ENCODE measurements around the gene TPRN. TPM values are rescaled to one million over a fixed set of nuclear protein-coding genes. Genes with fewer than 3 reads are reported as not detected.

Gene TPRN
- total RNA-seq, 4 donors from 2014 or later = 3.4 to 10.2 (median 6.3) TPM

DNA sequence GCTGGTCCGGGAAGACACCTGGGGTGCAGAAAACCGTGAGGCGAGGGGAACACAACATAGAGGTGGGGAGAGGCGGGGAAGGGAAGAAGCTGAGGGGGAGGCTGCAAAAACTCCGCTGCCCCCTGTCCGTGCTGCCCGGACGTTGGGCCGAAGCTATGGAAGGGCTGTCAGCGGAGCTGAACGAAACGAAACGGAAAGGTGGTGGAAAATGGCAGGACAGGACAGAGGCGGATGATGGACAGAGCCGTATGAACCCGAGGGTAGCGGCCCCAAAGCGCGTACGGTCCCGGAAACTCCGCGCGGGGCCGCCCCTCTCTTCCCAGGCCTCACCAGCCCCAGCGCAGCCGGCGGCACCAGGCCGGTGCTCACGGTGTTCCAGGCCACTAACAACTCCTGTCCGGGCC is 12.5 kb downstream of the TPRN start:
- no peak for DNase-seq
- Histone ChIP-seq H3K27ac (peak overlapping the region; percentile 85 to 98 (median 96)), H3K27me3 (no peaks in the 10 kb centered on the region), H3K4me3 (peak overlapping the region; percentile 68 to 100 (median 97)), H3K4me1 (peaks cover 39 to 44% of the 10 kb centered on the region in 2 donors), H3K36me3 (peaks cover 0 to 42% of the 10 kb centered on the region in 2 donors), H3K9me3 (no peaks in the 10 kb centered on the region)
- intact Hi-C loops (cut with DNase I; ENCODE audit: low total_unique reads) = loop anchor here (1.0 to 2.0 kb wide), 6 partner anchors 12 to 102 kb away; partner anchors contain the start of genes MAN1B1, NDOR1, TMEM203 and TPRN
- ATAC-seq = peak; percentile 13 to 25
- in situ Hi-C loops (cut with MboI; ENCODE audit: low sequenced_read_pairs in 4 of 4) = no loop called here
- TF ChIP-seq POLR2A (IDR thresholded peaks at IDR 0.05) = no peak
- TF ChIP-seq, protein P1, sequence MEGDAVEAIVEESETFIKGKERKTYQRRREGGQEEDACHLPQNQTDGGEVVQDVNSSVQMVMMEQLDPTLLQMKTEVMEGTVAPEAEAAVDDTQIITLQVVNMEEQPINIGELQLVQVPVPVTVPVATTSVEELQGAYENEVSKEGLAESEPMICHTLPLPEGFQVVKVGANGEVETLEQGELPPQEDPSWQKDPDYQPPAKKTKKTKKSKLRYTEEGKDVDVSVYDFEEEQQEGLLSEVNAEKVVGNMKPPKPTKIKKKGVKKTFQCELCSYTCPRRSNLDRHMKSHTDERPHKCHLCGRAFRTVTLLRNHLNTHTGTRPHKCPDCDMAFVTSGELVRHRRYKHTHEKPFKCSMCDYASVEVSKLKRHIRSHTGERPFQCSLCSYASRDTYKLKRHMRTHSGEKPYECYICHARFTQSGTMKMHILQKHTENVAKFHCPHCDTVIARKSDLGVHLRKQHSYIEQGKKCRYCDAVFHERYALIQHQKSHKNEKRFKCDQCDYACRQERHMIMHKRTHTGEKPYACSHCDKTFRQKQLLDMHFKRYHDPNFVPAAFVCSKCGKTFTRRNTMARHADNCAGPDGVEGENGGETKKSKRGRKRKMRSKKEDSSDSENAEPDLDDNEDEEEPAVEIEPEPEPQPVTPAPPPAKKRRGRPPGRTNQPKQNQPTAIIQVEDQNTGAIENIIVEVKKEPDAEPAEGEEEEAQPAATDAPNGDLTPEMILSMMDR (IDR thresholded peaks at IDR 0.05 in 4 of 5, conservative IDR thresholded peaks at IDR 0.05 in 1 of 5) = no peak

DNA sequence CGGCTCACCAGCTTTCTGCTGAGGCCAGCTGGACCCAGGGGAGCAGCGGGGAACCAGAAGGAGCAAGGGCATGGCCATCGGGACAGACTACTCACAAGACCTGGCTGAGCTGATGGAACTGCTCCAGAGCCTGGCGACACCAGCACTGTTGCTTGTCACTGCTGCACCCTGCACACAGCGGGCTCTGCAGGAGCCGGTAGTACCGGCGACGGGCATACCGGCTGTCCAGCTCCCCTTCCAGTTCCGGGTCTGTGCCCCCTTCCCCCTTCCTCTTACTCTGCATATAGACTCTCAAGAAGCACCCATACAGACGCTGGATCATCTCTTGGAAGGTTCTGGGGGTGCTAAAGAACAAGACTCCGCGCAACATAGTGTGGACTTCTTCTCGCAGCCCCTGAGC is 13.2 kb downstream of the TPRN start:
- peaks cover 39 to 44% of the 10 kb centered on the region in 2 donors for H3K4me1 ChIP-seq
- no peaks in the 10 kb centered on the region for H3K27me3 ChIP-seq
- peaks cover 3 to 50% of the 10 kb centered on the region in 2 donors for H3K36me3 ChIP-seq
- intact Hi-C loops (cut with DNase I; ENCODE audit: low total_unique reads) = no loop called here
- in situ Hi-C loops (cut with MboI; ENCODE audit: low sequenced_read_pairs in 4 of 4) = no loop called here
- peak overlapping the region in 1 of 4 donors; percentile 85 for H3K27ac ChIP-seq
- no peaks in the 10 kb centered on the region for H3K9me3 ChIP-seq
- no peak for DNase-seq
- peak overlapping the region; percentile 68 to 100 (median 97) for H3K4me3 ChIP-seq
- no peak for ATAC-seq
- TF ChIP-seq POLR2A (IDR thresholded peaks at IDR 0.05) = no peak
- TF ChIP-seq, protein P1 (IDR thresholded peaks at IDR 0.05 in 4 of 5, conservative IDR thresholded peaks at IDR 0.05 in 1 of 5) = no peak

DNA sequence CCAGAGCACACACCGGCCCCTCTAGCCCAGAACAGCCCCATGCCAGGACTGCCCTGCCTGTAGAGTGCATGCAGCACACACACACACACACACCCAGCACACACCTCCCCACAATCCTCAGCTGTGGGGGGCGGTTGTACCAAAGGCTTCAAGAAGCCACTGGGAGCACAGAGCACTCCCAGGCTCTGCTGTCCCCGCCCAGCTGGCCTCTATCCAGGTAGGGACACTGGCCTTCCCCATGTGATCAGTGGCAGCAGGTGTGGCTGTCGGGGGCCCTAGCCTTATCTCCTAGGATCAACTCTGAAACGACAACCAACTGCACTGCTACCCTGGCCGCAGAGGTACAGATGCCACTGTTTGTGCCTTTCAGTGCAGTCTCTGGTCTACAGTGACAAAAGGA is 14.2 kb downstream of the TPRN start:
- Histone ChIP-seq H3K4me1 (peaks cover 39 to 44% of the 10 kb centered on the region in 2 donors), H3K36me3 (peaks cover 3 to 54% of the 10 kb centered on the region in 2 donors), H3K4me3 (peak overlapping the region in 3 of 4 donors; percentile 68 to 100 (median 96)), H3K9me3 (no peaks in the 10 kb centered on the region), H3K27ac (peak overlapping the region in 1 of 4 donors; percentile 22), H3K27me3 (no peaks in the 10 kb centered on the region)
- TF ChIP-seq, protein P1 (IDR thresholded peaks at IDR 0.05 in 4 of 5, conservative IDR thresholded peaks at IDR 0.05 in 1 of 5) = no peak
- no peak for TF ChIP-seq POLR2A (IDR thresholded peaks at IDR 0.05)
- in situ Hi-C loops (cut with MboI; ENCODE audit: low sequenced_read_pairs in 4 of 4) (no loop called here), intact Hi-C loops (cut with DNase I; ENCODE audit: low total_unique reads) (no loop called here)
- ATAC-seq = no peak
- peak in 1 of 2 donors; percentile 40 for DNase-seq

DNA sequence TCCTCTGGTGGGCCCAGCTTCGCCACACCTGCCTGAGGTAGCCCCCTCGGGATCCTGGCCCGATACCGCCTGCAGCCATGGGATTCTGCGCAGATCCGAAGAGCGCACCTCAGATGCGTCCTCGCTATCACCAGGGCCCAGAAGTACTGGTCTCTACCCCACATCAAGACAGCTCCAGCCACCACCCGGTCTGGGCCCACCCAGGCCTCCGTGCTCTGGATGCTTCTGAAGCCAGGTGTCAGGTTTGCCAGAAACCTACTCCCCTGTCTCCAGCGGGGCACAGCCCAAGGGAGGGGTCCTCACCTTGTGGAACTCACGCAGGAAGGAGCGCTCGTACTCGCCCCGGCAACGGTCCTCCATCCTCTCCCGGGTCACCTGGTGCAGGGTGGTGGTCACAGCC is 14.6 kb downstream of the TPRN start:
- H3K36me3 ChIP-seq = peaks cover 3 to 54% of the 10 kb centered on the region in 2 donors
- peaks cover 39 to 44% of the 10 kb centered on the region in 2 donors for H3K4me1 ChIP-seq
- intact Hi-C loops (cut with DNase I; ENCODE audit: low total_unique reads) = no loop called here
- no peaks in the 10 kb centered on the region for H3K27me3 ChIP-seq
- no peak for DNase-seq
- TF ChIP-seq, protein P1 (IDR thresholded peaks at IDR 0.05 in 4 of 5, conservative IDR thresholded peaks at IDR 0.05 in 1 of 5) = no peak
- TF ChIP-seq POLR2A (IDR thresholded peaks at IDR 0.05) = no peak
- no peaks in the 10 kb centered on the region for H3K9me3 ChIP-seq
- H3K27ac ChIP-seq = no peak overlapping the region
- H3K4me3 ChIP-seq = no peak overlapping the region
- no peak for ATAC-seq
- in situ Hi-C loops (cut with MboI; ENCODE audit: low sequenced_read_pairs in 4 of 4) = no loop called here
